NCI-H748 (cell line): ENCODE data around the gene IQGAP2.

Source experiments
- DNase-seq: peaks from one replicate; lab custom pipeline; 2025; ENCODE audit not compliant: unreplicated experiment; lab: John Stamatoyannopoulos, UW

The IQGAP2 gene

GRCh38 chr5:76704131-76704663 is 301.1 kb downstream of the IQGAP2 start:
- no peak for DNase-seq

GRCh38 chr5:76705574-76705973 is 302.5 kb downstream of the IQGAP2 start:
- no peak for DNase-seq

GRCh38 chr5:76709762-76710161 is 306.7 kb downstream of the IQGAP2 start:
- no peak for DNase-seq

GRCh38 chr5:76710991-76711390 is 307.9 kb downstream of the IQGAP2 start:
- DNase-seq = no peak

GRCh38 chr5:76714751-76715485 is 311.8 kb downstream of the IQGAP2 start:
- peak; percentile 69 for DNase-seq

GRCh38 chr5:76715486-76715735 is 312.3 kb downstream of the IQGAP2 start:
- DNase-seq = no peak

GRCh38 chr5:76715736-76716455 is 312.8 kb downstream of the IQGAP2 start, which contains the start of gene F2R:
Gene F2R, plus strand, starts transcription at chr5:76716126. Its CDS starts 182 bp downstream, at chr5:76716308.
- peak; percentile 81 for DNase-seq

GRCh38 chr5:76716456-76717157 is 313.5 kb downstream of the IQGAP2 start:
- peak; percentile 34 for DNase-seq

GRCh38 chr5:76717222-76718083 is 314.4 kb downstream of the IQGAP2 start:
- DNase-seq = peak; percentile 24

- no peak for DNase-seq
Observed at GRCh38 chr5:76718381-76718832, 315.3 kb downstream of the IQGAP2 start.

GRCh38 chr5:76718880-76719279 is 315.8 kb downstream of the IQGAP2 start:
- DNase-seq = no peak

GRCh38 chr5:76720988-76721569 is 318.0 kb downstream of the IQGAP2 start:
- DNase-seq = no peak

- no peak for DNase-seq
Observed at GRCh38 chr5:76723266-76723665, 320.2 kb downstream of the IQGAP2 start.

- no peak for DNase-seq
Observed at GRCh38 chr5:76723906-76724305, 320.8 kb downstream of the IQGAP2 start.

- no peak for DNase-seq
Observed at GRCh38 chr5:76724871-76725270, 321.8 kb downstream of the IQGAP2 start.

- DNase-seq = no peak
Observed at GRCh38 chr5:76728965-76729364, 325.9 kb downstream of the IQGAP2 start.

- DNase-seq = no peak
Observed at GRCh38 chr5:76729373-76730290, 326.5 kb downstream of the IQGAP2 start.

GRCh38 chr5:76732405-76733048 is 329.4 kb downstream of the IQGAP2 start:
- peak; percentile 91 for DNase-seq

GRCh38 chr5:76733049-76733417 is 329.9 kb downstream of the IQGAP2 start:
- no peak for DNase-seq
